NCI-H1105 (cell line): ENCODE data around the gene RPS26.
"Not testable (repeated sequence)": the region's sequence is repeated elsewhere in the genome, so short reads cannot be mapped to it uniquely, and the experiment has no call there.

Experiments
- DNase-seq: peaks from one replicate; lab custom pipeline; 2025; lab: John Stamatoyannopoulos, UW

The RPS26 gene

GRCh38 chr12:56021889-56022497 is 19.7 kb upstream of the RPS26 start:
- DNase-seq = no peak

- no peak for DNase-seq
Observed at GRCh38 chr12:56028511-56029165, 13.1 kb upstream of the RPS26 start.

DNA sequence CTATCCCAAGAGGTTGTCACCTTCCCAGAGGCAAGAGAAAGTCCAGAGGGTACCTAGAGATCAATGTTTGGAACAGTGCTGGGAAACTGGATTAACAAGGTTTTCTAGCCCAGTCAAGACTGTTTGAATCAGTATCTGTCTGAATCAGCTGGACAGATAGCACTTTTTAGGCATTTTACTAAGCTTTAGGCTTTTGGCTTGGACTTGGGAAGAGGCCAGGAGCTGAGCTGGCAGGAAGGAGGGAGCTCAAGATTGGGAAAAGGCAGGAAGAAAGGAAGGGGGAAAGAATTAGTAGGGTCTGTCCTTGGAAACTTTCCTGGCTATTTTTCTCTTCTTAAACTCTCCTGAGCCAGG is 12.6 kb upstream of the RPS26 start:
- DNase-seq = no peak

DNA sequence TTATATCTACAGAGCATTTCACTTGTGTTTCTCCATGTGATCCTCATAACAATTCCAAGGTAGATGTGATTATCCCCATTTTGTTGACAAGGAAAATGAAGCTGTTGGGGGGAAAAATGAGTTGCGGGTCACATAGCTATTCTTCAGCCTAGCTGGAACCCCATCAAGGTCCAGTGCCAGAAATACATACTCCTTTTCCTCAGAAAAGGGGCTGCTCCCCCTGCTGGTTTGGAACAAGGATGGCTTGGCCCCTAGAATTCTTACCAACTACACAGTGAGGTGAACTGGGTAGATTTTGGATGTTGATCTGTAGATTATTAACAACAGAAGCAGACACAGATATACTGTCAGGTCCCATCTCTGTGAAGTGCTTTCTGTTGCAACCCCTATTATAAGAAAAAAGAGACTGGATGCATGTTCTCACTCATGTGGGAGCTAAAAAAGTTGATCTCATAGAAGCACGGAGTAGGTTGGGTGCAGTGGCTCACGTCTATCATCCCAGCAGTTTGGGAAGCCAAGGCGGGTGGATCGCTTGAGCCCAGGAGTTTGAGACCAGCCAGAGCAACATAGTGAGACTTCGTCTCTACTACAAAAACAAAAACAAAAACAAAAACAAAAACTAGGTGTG is 11.9 kb upstream of the RPS26 start:
- DNase-seq = peak; percentile 1

DNA sequence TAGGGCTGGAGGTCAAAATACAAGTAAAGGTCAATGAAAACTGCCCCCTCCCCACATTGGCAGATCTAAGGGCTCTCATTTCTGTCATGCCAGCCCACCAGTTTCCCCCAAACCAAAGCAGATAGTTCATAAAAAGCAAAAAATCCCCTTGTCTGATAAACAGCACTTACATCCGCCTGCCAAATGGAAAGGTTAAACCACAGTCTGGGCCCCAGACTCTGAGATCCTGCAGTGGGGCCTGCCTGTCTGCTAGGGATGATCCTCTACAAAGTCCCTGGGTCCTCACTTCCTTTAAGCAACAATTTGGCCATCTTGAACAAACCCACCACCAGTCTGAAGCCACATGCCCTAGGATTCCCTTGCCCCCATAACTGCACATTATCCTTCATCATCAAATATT is 9.7 kb upstream of the RPS26 start:
- no peak for DNase-seq

GRCh38 chr12:56034586-56035332 is 7.0 kb upstream of the RPS26 start:
- DNase-seq = no peak

- no peak for DNase-seq
Observed at GRCh38 chr12:56037161-56037560, 4.6 kb upstream of the RPS26 start.

DNA sequence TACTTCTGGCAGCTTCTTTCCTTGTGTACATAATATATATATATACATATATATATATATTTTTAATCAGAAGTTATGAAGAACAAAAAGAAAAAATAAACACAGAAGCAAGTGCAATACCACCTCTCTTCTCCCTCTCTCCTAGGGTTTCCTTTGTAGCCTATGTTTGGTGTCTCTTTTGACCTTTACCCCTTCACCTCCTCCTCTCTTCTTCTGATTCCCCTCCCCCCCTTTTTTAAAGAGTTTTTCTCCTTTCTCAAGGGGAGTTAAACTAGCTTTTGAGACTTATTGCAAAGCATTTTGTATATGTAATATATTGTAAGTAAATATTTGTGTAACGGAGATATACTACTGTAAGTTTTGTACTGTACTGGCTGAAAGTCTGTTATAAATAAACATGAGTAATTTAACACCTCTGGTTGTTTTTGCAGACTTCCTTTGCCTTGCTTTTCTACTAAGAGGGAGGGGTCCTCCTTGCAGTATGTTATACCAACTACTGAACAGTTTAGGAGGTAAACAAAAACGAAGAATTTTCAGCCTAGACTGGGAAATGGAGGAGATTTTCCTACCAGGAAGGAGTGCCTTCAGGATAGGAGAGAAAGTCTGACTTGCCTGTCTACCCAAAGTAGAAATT is 3.6 kb upstream of the RPS26 start:
- no peak for DNase-seq

- DNase-seq = no peak
Observed at GRCh38 chr12:56040151-56040550, 1.6 kb upstream of the RPS26 start.

- no peak for DNase-seq
Observed at GRCh38 chr12:56040963-56041551, 661 bp upstream of the RPS26 start.

- DNase-seq = not testable (repeated sequence)
Observed at GRCh38 chr12:56042430-56042813, 704 bp downstream of the RPS26 start.

GRCh38 chr12:56042843-56043242 is 1.1 kb downstream of the RPS26 start:
- DNase-seq = no peak

- DNase-seq = no peak
Observed at GRCh38 chr12:56046027-56046780, 4.5 kb downstream of the RPS26 start.

DNA sequence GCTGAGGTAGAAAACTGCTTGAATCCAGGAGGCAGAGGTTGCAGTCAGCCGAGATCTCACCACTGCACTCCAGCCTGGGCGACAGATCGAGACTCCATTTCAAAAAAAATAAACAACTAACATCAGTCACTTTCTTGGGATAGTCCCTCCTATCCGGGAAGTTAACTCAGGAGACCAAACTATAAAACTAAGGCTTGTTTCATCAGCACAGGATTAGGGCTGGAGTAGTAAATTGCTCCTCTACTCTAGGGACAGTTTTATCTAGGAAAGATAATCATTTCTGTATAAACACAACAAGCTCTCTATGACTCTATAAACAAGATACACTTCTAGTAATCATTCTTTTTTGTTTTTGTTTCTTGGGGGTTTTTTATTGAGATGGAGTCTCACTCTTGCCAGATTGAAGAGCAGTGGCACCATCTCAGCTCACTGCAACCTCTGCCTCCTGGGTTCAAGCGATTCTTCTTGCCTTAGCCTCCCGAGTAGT is 11.7 kb downstream of the RPS26 start:
- DNase-seq = no peak

- not testable (repeated sequence) for DNase-seq
Observed at GRCh38 chr12:56059964-56060363, 18.2 kb downstream of the RPS26 start.

GRCh38 chr12:56061982-56062381 is 20.3 kb downstream of the RPS26 start:
- DNase-seq = no peak

DNA sequence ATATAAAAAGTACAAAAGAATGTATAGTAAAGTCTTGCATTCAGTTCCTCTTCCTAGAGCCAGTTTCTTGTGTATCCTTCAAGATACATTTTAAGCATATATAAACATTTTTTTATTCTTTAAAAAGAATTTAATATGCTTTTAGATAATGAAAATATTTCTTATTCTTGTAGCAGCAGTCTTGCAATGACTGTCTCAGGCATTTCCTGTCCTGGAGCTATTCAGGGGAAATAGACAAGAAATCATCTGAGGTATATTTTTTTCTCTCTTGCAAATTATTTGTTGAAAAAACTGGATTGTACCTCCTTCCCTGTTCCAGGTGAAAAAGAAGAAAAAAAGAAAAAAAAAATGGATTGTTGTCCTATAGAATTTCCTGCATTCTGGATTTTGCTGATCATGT is 21.3 kb downstream of the RPS26 start:
- DNase-seq = no peak

- no peak for DNase-seq
Observed at GRCh38 chr12:56071648-56072047, 29.9 kb downstream of the RPS26 start.

GRCh38 chr12:56074396-56074795 is 32.7 kb downstream of the RPS26 start:
- DNase-seq = no peak

DNA sequence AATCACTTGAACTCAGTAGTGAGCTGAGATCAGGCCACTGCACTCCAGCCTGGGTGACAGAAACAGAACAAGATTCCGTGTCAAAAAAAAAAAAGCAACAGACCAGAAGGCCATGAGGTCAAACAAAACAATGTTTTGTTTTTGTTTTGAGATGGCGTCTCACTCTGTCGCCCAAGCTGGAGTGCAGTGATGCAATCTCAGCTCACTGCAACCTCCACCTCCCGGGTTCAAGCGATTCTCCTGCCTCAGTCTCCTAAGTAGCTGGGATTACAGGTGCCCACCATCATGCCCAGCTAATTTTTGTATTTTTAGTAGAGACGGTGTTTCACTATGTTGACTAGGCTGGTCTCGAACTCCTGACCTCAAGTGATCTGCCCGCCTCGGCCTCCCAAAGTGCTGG is 36.2 kb downstream of the RPS26 start:
- DNase-seq = not testable (repeated sequence)

DNA sequence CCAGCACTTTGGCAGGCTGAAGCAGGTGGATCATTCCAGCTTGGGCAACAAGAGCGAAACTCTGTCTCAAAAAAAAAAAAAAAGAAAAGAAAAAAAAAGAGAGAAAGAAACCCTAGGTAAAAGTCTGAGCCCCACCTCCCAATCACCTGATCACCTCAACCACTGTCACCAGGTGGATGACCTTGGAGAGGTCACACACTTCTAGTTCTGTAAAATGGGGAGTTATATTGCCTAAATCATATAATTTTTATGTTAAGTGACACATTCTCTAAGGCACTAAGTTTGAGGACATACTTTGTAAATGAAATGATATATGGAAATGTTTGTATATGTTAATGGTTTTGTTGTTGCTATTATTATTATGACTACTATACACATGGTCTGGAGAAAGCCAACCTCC is 36.7 kb downstream of the RPS26 start:
- DNase-seq = no peak
